NAMALWA (cell line): Measurements from ENCODE around the gene EOLA2.
"Not testable (repeated sequence)": the region's sequence is repeated elsewhere in the genome, so short reads cannot be mapped to it uniquely, and the experiment has no call there.

ENCODE experiments used
- DNase-seq: peaks from one replicate; pipeline ENCODE4 v3.0.0-alpha.2; 2015; ENCODE audit warnings: low spot score

Gene EOLA2

DNA sequence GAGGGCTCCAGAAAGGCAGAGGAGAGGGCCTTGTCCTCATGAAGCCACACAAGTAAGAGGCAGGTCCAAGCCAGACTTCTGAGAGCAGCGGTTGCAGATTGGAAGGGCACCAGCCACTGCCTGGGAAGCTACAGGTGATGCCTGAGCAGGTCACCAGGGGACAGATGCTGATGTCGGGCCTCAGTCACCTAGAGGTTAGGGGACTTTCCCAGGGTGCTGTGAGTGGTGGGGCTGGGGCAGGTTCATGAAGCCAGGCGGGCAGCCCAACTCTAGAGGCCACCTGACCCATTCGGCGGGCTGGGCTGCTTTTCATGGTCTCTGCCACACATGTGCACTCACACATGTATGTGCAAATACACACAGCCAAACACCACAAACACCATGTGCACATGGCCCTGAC lies 5.3 kb downstream of the EOLA2 start:
- not testable (repeated sequence) for DNase-seq

DNA sequence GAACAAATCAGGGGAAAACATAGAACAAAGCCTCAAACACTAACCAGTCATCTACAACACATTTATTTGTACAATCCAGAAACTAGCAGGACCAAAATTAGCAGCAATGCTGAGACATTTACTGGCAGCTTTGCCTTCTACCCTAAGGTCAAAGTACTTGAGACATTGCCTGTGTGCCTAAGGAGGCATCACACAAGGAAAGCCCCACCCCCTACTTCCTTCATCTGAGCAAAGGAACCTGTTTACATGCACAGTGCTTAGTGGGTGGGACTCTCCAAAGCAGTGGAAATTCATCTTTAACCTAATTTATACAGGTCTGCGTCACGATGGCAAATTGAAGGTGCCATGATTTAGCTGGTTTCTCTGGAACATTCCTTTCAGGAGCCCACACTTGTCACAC lies 6.1 kb downstream of the EOLA2 start:
- not testable (repeated sequence) for DNase-seq

DNA sequence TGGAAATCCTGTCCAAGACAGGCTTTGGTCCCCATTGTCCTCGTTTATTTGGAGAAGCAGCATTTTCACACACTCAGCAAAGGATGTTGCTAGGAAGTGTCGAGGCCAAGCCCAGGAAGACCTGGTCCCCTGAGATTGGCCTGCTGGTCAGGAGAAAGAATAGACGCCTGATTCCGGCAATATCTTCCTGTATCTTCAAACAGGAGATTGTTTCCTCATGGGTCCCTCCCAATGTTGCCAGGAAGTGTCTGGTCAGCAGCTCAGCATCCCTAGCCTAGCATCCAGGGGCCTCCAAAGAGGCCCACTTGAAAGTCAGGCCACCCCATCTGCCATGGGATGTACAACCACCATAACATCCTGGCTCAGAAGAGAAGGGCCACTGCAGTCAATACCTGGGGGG lies 6.9 kb downstream of the EOLA2 start:
- DNase-seq = not testable (repeated sequence)

DNA sequence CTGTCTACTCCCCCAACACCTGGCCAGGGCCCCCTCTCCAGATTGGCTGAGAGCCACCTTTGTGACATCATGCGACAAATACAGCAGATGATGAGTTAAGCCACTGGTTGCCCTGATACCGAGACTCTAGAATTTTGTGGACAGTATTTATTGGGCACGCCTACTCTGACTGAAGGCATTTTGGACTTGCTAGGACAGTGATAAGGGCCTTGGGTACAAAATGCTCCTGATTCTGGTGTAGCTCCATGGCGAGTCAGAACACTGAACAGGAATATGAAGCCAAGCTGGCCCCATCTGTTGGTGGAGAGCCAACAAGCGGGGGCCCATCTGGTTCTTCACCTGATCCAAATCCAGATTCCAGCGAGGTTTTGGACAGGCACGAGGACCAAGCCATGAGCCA lies 8.9 kb downstream of the EOLA2 start, which contains the start of gene HSFX4:
Gene HSFX4, plus strand, starts transcription at position 174 of the 400 bp plus-strand sequence. Its CDS starts 72 bp downstream, at position 246.
- DNase-seq = not testable (repeated sequence)

DNA sequence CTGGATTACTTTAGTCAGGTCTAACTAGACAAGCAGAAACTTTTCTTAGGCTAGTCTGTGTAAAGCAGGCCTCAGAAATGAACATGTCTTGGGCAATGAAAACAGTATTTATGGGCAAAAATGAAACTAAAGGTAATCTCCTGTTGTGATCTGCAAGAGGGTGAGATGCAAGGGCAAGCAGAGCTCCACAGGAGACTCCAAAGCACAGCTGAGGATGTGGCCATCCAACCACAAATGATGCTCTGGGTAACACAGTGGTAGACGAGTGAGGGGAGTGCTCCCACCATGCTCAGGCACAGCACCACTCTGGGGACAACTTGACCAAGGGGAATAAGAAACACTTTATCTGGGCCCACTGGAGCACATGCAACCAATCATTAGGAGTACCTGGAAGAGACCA lies 9.7 kb downstream of the EOLA2 start:
- DNase-seq = not testable (repeated sequence)

DNA sequence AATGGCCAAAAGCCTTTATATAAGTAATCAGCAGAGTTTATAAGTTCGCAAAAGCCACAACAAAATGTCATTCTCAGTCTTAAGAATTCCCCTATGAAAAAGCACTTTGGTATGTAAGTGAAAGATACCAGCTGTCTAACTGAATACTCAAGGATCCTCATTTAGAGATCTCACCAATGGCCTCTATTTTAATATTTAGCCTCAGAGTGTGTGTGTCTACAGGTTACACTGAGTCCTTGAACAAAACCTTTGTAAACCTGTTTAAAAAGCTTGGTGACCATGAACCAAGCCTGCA lies 10.4 kb downstream of the EOLA2 start:
- not testable (repeated sequence) for DNase-seq

DNA sequence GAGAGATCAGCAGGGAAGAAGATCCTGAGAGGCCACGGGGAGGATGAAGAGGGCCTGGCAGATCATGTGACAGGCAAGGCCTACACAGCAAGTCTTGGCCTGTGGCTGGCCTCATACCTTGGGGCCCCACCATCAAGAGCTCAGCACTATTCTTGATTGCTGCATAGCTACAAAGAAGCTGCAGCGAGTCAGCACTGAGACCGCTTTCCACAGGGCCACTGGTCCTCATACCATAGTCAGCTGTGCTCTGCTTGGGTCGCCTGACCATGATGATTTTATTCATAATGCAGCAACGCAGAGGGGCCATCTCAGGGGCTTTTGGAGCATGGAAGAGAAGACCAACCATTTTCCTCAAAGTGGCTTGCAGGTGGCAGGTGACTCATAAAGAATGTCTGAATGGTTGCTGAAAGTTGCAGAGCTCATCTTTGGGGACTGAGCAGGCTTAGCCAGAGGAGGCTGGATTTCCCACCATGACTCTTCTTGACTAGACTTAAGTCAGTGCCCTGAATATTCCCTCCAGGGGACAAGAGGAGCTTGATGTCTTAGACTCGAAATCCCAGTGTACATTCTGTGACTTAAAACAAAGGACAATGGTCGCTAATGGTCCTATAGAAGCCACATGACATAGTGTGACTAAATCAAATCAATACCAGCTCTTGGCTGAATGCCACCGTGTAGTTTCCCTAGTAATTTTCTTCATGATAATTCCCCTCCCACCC lies 10.9 kb downstream of the EOLA2 start:
- DNase-seq = not testable (repeated sequence)

DNA sequence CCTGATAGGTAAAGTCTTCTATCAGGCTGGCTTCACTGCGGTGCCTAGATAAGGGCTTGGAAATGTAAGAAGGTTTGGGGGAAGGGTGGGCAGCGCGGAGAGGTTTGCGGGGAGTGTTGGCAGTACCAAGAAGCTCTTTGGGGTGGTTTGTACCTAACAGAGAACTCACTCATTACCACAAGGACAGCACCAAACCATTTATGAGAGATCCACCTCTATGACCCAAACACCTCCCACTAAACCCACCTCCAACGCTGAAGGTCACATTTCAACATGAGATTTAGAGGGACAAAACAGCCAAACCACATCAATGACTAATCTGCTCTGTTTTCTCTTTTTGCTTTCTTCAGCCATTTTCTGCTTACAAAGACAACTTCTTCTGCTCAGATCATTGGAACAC lies 13.9 kb downstream of the EOLA2 start:
- DNase-seq = not testable (repeated sequence)

DNA sequence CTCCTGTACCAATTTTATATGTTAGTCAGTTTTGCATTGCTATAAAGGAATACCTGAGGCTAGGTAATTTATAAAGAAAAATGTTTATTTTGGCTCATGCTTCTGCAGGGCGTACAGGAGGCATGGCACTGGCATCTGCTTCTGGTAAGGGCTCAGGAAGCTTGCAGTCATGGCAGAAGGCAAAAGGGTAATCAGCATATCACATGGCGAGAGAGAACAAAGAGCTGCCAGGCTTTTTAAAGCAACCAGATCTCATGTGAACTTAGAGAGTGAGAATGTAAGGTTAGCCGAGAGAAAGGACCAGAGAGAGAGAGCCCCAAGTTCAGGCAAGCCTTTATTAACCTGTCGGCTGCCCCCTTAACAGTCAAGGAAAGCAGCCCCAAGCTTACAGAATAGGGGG lies 14.5 kb downstream of the EOLA2 start:
- not testable (repeated sequence) for DNase-seq

DNA sequence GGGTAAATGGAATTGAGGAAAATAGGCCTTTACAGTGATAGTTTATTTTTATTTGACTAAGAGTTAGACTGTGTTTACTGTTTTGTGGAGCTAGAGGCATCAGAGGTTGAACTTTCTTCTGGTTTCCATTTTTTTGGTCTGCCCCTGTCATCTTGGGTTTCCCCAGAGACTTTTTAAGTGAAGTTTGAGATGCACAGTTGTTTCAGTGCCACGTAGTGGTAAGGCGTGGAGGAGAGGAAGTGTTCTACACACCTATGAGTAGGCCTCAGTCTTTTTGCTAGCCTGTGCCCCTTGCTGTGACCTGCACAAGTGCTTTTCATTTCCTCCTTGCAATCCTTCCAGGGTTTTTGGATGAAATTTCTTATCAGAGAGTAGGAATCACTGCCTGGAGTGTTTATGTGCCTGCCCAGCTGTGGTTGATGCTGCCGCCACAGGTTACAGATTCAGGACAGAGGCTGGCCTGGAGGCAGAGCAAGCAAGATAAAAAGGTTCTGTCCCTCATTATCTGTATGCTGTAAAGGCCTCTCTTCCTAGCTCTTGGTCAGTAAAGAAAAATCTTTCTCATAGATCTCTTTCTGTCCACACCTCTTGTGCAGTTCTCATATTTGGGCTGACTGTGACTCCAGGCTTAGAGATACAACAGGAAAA lies 21.4 kb downstream of the EOLA2 start:
- DNase-seq = peak; percentile 2

DNA sequence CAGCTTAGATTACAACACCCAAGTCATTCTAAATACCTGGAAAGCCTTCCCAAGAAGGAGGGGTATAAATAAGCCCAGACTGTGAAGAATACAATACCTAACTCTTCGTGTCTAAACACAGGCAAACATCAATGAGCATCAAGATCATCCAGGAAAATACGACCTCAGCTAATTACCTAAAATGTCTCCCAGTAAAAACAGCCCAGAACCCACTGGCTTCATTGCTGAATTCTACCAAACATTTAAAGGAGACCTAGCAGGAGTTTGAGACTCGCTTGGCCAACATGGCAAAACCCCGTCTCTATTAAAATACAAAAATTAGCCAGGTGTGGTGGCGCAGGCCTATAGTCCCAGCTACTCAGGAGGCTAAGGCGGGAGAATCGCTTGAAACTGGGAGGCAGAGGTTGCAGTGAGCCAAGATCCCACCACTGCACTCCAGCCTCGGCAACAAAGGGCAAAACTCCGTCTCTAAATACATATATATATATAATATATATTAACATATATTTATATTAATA lies 28.1 kb downstream of the EOLA2 start:
- DNase-seq = no peak

DNA sequence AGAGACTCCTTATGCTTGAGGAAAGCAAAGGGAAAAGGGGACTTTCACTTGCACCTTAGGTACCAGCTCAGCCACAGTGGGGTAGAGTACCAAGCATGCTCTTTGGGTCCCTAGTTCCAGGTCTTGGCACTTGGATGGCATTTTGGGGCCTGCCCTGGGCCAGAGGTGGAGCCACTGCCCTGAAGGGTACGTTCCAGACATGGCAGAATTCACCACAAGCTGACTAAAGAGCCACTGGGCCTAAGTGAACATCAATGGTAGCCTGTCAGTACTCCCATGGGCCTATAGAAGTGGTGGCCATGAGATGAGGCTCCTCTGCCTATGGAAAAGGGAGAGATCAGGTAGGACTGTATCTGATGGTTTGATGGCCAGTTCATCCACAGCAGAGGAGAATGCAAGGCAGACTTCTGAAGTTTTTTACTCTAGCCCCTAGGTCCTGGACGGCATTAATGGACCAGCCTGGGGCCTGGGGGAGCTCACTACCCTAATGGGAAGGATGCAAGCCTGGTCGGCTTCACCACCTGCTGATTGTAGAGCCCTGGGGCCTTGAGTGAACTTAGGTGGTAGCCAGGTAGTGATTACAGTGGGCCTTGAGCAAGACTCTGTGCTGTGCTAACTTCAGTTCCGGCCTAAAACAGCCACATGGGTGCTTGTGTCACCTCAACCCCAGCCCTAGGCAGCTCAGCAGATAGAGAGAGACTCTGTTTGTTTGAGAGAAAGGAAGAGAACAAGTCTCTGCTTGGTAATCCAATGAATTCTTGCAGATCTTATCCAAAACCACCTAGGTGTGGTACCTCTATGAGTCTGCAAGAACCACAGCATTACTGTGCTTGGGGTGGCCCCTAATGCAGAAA lies 28.7 kb downstream of the EOLA2 start:
- DNase-seq = no peak

DNA sequence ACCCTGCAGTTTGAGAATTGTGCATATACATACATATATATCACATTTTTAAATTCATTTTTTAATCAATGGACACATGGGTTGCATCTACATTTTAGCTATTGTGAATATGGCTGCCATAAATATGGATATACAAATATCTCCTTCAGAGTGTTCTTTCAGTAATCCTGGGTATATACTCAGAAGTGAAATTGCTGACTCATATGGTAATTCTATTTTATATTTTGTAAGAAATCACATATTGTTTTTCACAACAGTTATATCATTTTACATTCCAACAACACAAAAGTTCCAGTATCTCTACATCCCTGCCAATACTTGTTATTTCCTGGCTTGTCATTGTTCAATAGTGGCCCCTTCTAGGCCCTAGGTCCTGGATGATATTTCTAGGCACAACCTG lies 29.6 kb downstream of the EOLA2 start:
- no peak for DNase-seq

DNA sequence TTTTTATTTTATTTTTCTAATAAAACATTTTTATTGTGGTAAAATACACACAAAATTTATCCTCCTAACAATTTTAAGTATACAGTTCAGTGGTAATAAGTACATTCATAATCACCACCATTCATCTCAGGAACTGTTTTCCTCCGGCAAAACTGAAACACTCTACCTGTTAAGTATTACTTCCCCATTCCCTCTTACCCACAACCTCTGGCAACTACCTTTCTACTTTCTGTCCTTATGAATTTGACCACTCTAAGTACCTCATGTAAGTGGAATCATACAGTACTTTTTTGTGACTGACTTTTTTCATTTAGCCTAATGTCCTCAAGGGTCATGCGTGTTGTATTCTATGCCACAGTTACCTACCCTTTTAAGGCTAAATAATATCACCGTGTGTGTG lies 30.0 kb downstream of the EOLA2 start:
- no peak for DNase-seq

DNA sequence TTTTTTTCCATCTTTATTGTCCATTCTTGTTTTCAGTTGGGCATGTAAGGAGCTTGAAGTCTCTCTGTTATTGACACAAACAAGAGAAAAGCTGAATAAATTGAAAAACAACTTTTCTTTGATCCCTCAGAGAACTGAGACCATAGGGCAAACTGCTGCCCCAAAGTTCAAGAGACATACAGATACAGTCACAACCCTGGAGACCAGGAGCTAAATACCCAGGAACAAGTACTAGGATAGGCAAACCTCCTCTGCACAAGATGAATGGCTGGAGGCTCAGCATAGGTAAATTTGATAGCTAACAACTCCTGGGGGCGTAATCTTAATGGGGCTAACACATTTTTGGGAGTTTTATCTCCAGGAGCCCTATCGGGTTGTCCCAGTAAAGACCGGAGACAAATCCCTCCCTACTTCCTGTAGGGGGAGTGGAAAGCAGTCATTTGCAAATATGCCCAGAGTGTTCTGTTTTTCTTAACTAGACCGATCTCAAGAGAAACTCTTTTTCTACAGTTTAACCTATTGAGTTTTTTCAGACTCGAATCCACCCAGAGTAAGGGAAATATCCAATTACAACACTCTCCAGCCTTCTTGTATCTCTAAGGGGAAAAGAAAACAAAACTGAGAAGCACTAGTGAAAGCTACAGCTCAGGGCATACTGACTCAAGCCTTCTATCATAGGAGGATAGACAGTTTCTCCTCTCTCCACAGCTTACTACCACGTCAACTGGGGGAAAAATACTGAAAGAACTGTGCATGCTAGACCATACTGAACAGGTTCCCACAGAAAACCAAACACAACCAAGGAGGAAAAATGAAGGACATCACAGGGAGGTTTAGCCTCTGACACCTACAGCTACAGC lies 34.2 kb downstream of the EOLA2 start:
- DNase-seq = peak; percentile 6

DNA sequence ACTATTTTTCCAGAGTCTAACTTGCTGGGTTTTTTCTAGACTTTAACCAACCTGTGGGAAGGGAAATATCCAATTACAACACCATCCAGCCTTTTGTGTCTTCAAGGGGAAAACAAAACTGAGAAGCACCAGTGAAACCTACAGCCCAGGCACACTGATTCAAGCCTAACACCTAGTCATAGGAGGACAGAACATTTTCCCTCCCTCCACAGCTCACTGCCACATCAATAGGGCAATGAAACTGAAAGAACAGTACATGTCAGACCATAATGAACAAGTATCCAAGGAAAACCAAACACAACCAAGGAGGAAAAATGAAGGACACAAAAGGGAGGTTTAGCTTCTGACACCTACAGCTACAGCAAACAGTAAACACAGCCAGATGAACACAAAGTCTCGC lies 39.7 kb downstream of the EOLA2 start:
- no peak for DNase-seq

DNA sequence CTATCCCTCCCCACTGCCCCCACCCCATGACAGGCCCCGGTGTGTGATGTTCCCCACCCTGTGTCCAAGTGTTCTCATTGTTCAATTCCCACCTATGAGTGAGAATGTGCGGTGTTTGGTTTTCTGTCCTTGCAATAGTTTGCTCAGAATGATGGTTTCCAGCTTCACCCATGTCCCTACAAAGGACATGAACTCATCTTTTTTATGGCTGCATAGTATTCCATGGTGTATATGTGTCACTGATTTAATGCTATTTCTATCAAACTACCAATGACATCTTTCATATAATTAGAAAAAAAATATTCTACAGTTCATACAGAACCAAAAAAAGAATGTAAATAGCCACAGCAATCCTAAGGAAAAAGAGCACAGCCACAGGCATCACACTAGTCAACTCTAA lies 47.5 kb downstream of the EOLA2 start:
- DNase-seq = not testable (repeated sequence)
